ENCODE data around the gene GABPB2.

DNA sequence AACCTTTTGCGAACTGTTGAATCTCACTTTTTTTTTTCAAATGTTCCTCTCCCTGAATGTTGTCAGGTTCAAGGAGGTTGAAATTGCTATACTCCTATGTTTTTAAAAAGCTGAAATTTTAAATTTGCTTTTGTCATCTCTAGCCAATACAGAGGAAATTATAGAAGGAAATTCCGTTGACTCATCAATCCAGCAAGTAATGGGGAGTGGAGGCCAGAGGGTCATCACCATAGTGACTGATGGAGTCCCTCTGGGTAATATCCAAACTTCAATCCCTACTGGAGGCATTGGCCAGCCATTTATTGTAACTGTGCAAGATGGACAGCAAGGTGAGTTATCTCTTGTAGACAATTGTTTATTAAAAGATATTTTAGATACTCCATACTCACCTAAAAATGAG lies 36.3 kb downstream of the GABPB2 start:
- TF ChIP-seq, protein P1, sequence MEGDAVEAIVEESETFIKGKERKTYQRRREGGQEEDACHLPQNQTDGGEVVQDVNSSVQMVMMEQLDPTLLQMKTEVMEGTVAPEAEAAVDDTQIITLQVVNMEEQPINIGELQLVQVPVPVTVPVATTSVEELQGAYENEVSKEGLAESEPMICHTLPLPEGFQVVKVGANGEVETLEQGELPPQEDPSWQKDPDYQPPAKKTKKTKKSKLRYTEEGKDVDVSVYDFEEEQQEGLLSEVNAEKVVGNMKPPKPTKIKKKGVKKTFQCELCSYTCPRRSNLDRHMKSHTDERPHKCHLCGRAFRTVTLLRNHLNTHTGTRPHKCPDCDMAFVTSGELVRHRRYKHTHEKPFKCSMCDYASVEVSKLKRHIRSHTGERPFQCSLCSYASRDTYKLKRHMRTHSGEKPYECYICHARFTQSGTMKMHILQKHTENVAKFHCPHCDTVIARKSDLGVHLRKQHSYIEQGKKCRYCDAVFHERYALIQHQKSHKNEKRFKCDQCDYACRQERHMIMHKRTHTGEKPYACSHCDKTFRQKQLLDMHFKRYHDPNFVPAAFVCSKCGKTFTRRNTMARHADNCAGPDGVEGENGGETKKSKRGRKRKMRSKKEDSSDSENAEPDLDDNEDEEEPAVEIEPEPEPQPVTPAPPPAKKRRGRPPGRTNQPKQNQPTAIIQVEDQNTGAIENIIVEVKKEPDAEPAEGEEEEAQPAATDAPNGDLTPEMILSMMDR (IDR thresholded peaks at IDR 0.05; ENCODE audit: poor library complexity) = no peak
- no peak for TF ChIP-seq EZH2 (IDR thresholded peaks at IDR 0.05; ENCODE audit: borderline replicate concordance)
- no peak for TF ChIP-seq EZH2phosphoT487 (IDR thresholded peaks at IDR 0.05; ENCODE audit: low read depth, severe bottlenecking, unreplicated experiment)

All from hepatocyte (in vitro differentiated cells).